ENCODE results near the gene SEMA3D.

- TF ChIP-seq, protein P1, sequence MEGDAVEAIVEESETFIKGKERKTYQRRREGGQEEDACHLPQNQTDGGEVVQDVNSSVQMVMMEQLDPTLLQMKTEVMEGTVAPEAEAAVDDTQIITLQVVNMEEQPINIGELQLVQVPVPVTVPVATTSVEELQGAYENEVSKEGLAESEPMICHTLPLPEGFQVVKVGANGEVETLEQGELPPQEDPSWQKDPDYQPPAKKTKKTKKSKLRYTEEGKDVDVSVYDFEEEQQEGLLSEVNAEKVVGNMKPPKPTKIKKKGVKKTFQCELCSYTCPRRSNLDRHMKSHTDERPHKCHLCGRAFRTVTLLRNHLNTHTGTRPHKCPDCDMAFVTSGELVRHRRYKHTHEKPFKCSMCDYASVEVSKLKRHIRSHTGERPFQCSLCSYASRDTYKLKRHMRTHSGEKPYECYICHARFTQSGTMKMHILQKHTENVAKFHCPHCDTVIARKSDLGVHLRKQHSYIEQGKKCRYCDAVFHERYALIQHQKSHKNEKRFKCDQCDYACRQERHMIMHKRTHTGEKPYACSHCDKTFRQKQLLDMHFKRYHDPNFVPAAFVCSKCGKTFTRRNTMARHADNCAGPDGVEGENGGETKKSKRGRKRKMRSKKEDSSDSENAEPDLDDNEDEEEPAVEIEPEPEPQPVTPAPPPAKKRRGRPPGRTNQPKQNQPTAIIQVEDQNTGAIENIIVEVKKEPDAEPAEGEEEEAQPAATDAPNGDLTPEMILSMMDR (IDR thresholded peaks at IDR 0.05; ENCODE audit: poor library complexity, severe bottlenecking), result no peak
- TF ChIP-seq POLR2AphosphoS5 (IDR thresholded peaks at IDR 0.05) (no peak), RAD21 (conservative IDR thresholded peaks at IDR 0.05) (no peak), EP300 (conservative IDR thresholded peaks at IDR 0.05; ENCODE audit: poor library complexity, severe bottlenecking) (no peak), MXI1 (conservative IDR thresholded peaks at IDR 0.05; ENCODE audit: poor library complexity, severe bottlenecking) (no peak)
- TF ChIP-seq, protein P2, sequence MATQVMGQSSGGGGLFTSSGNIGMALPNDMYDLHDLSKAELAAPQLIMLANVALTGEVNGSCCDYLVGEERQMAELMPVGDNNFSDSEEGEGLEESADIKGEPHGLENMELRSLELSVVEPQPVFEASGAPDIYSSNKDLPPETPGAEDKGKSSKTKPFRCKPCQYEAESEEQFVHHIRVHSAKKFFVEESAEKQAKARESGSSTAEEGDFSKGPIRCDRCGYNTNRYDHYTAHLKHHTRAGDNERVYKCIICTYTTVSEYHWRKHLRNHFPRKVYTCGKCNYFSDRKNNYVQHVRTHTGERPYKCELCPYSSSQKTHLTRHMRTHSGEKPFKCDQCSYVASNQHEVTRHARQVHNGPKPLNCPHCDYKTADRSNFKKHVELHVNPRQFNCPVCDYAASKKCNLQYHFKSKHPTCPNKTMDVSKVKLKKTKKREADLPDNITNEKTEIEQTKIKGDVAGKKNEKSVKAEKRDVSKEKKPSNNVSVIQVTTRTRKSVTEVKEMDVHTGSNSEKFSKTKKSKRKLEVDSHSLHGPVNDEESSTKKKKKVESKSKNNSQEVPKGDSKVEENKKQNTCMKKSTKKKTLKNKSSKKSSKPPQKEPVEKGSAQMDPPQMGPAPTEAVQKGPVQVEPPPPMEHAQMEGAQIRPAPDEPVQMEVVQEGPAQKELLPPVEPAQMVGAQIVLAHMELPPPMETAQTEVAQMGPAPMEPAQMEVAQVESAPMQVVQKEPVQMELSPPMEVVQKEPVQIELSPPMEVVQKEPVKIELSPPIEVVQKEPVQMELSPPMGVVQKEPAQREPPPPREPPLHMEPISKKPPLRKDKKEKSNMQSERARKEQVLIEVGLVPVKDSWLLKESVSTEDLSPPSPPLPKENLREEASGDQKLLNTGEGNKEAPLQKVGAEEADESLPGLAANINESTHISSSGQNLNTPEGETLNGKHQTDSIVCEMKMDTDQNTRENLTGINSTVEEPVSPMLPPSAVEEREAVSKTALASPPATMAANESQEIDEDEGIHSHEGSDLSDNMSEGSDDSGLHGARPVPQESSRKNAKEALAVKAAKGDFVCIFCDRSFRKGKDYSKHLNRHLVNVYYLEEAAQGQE (IDR thresholded peaks at IDR 0.05; ENCODE audit: borderline replicate concordance), result no peak
These were observed 126.2 kb downstream of the SEMA3D start for GRCh38 chr7:85060696-85061095.

Measured in neural cell (in vitro differentiated cells).